Thoracic aorta (tissue), 2 donors: ENCODE data around the gene SPACA1. TPM values are rescaled to one million over a fixed set of nuclear protein-coding genes. Genes with fewer than 3 reads are reported as not detected.

ENCODE experiments used
- ATAC-seq: fragments of 150-250 bp; one replicate; pipeline ENCODE4 v1.8.0; 2017; ENCODE audit warnings: low read depth; ENCODE audit not compliant: insufficient number of reproducible peaks, low FRiP score
- DNase-seq: peaks from one replicate; pipeline ENCODE4 v3.0.0-alpha.2; 2020; ENCODE audit warnings: low spot score
- H3K27ac ChIP-seq, 2 donors: fragments of 200-600 bp; sonication (generic); 1 replicate in 1 of 2; 2 replicates in 1 of 2; pipeline ENCODE4 v1.5.1; 2016; ENCODE audit warnings: mild to moderate bottlenecking in 2 of 2, moderate library complexity in 2 of 2
- H3K27me3 ChIP-seq: fragments of 200-600 bp; sonication (generic); replicated peaks from 2 replicates; pipeline ENCODE4 v1.6.0; 2016; ENCODE audit warnings: mild to moderate bottlenecking; ENCODE audit not compliant: insufficient read depth
- H3K36me3 ChIP-seq: fragments of 200-600 bp; sonication (generic); one replicate; pipeline ENCODE4 v1.5.1; 2016
- H3K4me1 ChIP-seq, 2 donors: fragments of 200-600 bp; sonication (generic); 1 replicate in 1 of 2; 2 replicates in 1 of 2; pipeline versions ENCODE4 v1.5.1 to v1.6.0; 2016; ENCODE audit warnings: low read depth in 2 of 2, mild to moderate bottlenecking in 1 of 2; ENCODE audit not compliant: control insufficient read depth in 1 of 2
- H3K4me3 ChIP-seq: fragments of 200-600 bp; sonication (generic); 2 replicates; pipeline ENCODE4 v1.5.1; 2016; ENCODE audit warnings: mild to moderate bottlenecking
- H3K9me3 ChIP-seq: fragments of 200-600 bp; sonication (generic); 2 replicates; pipeline ENCODE4 v1.5.1; 2016
- CTCF ChIP-seq: fragments of 200-600 bp; sonication (generic); IDR thresholded peaks from one replicate; pipeline ENCODE4 v1.5.1; 2019; ENCODE audit warnings: antibody characterized with exemption
- total RNA-seq, 2 donors: library from RNA; depleted of rRNA; stranded (reverse); fragments of >200 nt; gene quantifications; one replicate each; pipeline versions ENCODE4 v1.1.0 to v1.2.3, GENCODE V29; 2016

The SPACA1 gene
- total RNA-seq, 2 donors from 2014 or later: not detected

- Histone ChIP-seq H3K9me3 (no peaks in the 10 kb centered on the region), H3K27ac (no peak overlapping the region), H3K4me1 (no peaks in the 10 kb centered on the region), H3K4me3 (no peak overlapping the region), H3K36me3 (no peaks in the 10 kb centered on the region), H3K27me3 (no peaks in the 10 kb centered on the region)
- ATAC-seq (no peak), DNase-seq (no peak)
- no peak for TF ChIP-seq CTCF
These were observed 67.2 kb downstream of the SPACA1 start for GRCh38 chr6:88114838-88115237.

- no peak for TF ChIP-seq CTCF
- ATAC-seq: no peak
These were observed 67.7 kb downstream of the SPACA1 start for GRCh38 chr6:88115307-88115706.

GRCh38 chr6:88116276-88116675, 68.6 kb downstream of the SPACA1 start:
- ATAC-seq: no peak
- no peaks in the 10 kb centered on the region for H3K36me3 ChIP-seq
- no peaks in the 10 kb centered on the region for H3K9me3 ChIP-seq
- H3K4me3 ChIP-seq: no peak overlapping the region
- no peak for TF ChIP-seq CTCF
- DNase-seq: no peak
- H3K4me1 ChIP-seq: no peaks in the 10 kb centered on the region
- H3K27ac ChIP-seq: no peak overlapping the region
- no peaks in the 10 kb centered on the region for H3K27me3 ChIP-seq

More at GRCh38 chr6:88115307-88115706, 67.7 kb downstream of the SPACA1 start:
- H3K9me3 ChIP-seq: no peaks in the 10 kb centered on the region
- H3K36me3 ChIP-seq: no peaks in the 10 kb centered on the region
- no peak overlapping the region for H3K4me3 ChIP-seq
- H3K27ac ChIP-seq: no peak overlapping the region
- H3K4me1 ChIP-seq: no peaks in the 10 kb centered on the region
- DNase-seq: no peak
- H3K27me3 ChIP-seq: no peaks in the 10 kb centered on the region

Other genes starting within 250 kb of the SPACA1 start
- gene CNR1, start 118.5 kb downstream of the SPACA1 start, total RNA-seq: 10 to 100 TPM; 22.9 to 25.5 TPM